HG03521 (cell line): Measurements from ENCODE around the gene PLB1.

ENCODE experiments used
- ATAC-seq: cut with Tn5 transposase; IDR thresholded peaks from one replicate; pipeline ENCODE4 v1.9.1; 2021; ENCODE audit warnings: mild to moderate bottlenecking, moderate library complexity; ENCODE audit not compliant: unreplicated experiment

The PLB1 gene

DNA sequence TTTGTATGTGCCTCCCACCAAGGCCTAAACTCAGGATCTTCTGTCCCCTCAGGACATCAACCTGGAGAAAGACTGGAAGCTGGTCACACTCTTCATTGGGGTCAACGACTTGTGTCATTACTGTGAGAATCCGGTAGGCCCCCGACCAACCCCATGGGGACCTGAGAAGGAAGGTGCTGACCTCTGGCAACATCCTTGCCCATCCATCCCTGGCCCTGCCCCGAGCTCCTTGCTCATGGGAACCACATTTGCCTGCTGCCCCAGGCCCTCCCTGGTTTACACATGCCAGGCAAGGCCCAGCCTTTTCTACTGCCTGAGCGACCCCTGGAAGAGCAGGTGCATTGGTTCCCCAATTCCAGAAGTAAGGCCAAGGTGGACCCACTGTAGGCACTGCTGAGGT lies 130.5 kb downstream of the PLB1 start:
- no peak for ATAC-seq

DNA sequence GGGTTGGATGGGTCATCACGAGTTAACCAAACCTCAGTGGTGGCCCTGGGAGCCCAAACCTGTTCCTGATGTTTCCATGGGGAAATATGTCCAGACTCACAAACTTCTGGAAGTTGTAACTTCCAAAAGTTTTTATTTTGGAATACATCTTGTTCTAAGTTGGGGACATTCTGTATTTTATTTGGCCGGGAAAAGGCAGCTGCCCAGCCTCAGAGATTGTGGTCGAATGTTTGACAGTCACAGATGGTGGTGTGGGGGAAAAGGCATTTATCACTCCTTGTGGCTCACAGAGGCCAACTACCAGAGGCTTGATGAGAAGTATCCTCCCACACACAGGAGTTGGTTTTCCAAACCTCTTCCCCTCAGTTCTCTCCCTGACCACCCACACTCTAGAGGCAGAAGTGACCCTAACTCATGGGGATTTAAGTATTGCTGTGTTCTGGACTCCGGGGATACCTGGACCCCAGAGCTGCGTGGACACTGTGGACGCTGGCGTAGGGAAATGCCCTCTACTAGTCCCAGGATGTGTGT lies 131.1 kb downstream of the PLB1 start:
- ATAC-seq, result no peak

DNA sequence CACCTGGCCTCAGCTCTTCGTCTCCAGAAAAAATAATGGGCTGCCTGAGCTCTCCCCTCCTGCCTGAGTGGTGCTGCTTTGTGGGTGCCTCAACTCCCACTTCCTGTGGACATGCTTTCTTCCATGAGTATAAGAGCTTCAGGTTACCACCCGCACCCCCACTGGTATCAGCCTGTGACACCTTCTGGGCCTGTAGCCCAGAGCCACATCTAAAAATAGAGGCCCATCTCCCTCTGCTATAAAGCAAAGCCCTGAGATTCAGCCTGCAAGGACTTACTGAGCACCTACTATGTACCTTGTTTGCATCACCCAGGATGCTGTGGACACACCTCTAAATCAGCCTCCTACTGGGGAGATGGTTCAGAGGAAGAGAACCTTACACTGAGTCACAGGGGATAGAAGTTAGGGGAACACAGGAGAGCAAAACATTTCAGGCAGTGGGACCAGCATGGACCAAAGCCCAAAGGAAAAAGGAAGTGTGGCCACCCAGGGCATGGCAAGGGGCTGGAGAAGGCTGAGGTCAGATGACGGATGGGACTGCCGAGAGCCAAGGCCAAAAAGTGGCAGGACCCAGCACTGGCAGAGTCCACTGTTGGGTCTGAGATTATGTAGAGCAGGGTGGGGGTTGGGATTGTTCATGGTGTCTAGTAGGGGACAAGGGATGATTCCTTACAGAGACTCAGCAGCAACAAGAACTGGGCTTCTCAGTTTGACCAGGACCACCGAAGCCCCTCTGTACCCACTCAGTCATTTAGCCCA lies 132.0 kb downstream of the PLB1 start:
- no peak for ATAC-seq

DNA sequence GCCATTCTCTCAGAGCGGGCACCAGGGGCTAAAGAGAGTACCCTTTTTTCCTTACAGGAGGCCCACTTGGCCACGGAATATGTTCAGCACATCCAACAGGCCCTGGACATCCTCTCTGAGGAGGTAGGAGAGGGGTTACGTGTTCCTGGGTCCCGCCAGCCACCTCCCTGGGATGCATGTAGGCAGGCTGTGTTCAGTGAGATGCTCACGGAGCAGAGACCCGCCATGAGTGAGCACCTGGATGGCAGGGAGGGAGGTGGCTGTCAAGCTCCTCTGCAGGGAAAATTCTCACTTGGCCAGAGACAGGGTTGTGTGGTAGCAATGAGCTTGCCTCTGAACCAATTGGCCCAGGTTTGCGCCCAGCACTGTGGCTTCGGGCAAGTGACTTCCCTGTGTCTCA lies 132.6 kb downstream of the PLB1 start:
- ATAC-seq, result no peak

DNA sequence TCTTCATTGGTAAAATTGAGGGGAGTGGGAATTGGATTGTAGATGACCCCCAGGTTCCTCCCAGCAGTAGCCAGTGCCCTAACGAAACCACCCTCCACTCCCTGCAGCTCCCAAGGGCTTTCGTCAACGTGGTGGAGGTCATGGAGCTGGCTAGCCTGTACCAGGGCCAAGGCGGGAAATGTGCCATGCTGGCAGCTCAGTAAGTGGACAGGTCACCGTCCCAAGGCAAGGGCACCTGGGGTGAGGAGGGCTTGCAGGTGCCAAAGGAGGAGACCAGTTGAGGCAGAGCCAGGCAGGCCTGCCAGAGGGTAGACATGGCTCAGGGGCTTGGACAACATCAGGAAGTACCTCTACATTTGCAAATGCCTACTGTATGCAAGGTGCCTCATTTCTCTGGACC lies 133.1 kb downstream of the PLB1 start:
- no peak for ATAC-seq

DNA sequence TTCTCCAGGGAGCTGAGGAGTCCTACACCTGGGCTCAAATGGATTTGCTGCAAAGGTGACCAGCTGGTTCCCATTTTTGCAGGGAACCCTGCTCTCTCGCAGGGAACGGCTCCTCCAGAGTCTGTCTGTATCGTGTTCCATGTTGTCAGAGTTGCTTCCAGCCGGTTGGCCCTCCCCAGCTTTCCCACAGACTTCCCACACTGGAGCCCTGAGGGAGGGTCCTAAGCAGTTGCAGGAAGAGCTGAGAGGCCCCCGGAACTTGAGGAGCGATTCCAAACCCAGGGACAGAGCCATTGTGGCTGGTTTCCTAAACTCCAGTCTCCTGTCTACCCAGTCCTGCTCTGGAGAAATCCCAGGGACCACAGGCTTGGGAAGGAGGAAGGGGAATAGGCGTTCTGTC lies 134.1 kb downstream of the PLB1 start:
- no peak for ATAC-seq

DNA sequence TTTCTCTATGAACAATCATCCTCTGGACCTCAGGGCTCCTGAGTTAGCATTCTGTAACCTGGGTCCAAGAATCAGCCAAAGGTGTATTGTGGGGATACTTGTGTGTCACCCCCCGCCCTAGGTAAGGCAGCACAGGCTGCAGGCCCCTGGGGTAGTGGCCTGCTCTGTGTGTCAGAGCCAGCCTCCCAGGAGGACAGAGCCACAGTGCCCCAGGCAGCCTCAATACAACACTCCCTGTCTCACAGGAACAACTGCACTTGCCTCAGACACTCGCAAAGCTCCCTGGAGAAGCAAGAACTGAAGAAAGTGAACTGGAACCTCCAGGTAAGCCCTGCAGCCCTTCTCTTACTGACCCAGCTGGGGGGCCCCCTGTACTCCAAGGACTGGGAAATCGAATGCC lies 134.5 kb downstream of the PLB1 start:
- no peak for ATAC-seq

DNA sequence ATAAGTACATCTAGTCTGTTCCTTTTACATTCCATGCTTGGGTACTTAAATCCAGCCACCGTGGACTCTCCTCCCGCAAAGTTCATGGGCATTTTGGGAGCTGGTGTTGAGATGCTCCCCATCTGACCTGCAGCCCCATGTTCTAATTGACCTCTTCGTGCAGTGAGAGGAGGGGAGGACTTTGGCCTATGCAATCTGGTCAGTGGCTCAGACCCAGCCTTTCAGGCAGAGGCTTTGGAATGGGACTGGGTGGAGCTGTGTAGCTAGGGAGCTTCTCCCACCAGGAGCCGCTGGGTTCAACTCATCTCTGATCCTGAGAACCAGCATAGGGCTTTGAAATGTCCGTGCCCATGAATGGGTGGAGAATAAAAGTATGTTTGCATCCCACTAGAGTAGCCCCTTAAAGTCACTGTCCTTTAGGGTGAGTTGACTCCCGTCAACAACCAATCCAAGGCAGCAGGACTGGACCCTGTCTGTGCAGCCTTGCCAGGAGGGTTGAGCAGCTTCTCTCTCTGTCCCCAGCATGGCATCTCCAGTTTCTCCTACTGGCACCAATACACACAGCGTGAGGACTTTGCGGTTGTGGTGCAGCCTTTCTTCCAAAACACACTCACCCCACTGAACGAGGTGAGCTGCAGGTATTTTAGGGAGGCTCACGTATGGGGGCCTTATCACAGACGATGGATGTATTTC lies 135.8 kb downstream of the PLB1 start:
- ATAC-seq, result no peak

DNA sequence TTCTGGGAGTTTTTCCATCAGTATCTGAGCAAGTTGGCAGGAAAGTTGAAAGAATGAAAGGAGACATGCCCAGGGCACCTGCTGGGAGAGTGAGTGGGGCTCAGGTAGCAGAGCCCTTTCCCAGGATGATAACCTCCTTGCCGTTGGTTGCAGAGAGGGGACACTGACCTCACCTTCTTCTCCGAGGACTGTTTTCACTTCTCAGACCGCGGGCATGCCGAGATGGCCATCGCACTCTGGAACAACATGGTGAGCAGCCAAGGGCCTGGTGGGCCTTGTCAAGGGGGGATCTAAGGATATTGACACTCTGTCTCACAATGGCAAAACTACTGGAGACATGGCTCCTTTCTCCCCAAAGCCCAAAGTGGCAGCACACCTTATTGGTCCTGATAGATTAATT lies 136.9 kb downstream of the PLB1 start:
- no peak for ATAC-seq

DNA sequence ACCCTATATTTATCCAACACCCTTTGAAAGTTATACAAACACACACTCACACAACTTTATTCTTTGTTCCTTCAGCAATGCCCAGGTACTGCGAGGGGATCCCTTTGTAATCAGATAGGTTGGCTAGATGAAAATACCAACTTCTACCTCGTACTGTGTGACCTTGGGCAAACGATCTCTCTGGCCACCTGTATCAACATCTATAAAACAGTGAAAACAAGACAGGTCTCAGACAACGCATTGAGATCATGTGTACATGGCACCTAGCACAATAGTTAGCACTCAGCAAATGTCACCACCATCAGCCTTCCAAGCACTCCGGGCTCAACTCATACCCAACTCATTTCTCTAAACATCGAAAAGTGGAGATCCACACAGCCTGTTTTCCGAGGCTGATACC lies 137.3 kb downstream of the PLB1 start:
- ATAC-seq, result no peak

DNA sequence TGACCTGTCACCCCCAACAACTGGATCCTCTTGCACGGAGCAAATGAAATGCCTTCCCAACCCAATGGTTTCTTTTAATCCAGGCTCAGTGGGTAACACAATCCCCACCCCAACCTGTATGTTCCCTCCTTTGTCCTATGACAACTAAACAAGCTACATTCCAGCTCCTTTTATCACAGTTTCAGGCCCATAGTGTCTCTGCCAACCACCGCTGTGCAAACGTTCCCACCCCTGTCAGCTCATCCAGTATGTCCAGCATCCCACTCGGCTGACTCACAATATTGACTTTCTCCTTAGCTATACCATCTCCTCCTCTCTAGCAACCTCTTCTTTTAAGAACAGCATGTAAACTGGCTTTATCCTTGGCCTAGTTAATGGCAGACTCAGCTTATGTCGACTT lies 137.9 kb downstream of the PLB1 start:
- ATAC-seq, result no peak

DNA sequence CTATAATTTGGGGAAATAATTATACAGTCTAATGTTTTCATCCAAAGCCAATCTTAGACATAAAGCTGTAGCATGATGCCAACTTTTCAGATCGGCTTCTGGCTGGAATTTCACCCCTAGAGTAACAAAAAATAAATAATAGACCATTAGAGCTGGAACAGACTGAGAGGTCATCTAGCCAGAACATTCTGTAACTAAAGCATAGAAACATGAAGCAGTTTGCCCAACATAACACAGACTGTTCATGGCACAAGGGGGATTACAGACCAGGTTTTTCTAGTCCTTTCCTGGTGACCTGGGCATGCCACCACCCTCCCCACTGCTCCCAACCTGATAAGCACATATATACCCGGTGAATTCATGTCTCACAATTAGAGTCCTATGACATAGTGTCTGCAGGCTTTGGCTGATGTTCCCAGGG lies 139.3 kb downstream of the PLB1 start:
- no peak for ATAC-seq

DNA sequence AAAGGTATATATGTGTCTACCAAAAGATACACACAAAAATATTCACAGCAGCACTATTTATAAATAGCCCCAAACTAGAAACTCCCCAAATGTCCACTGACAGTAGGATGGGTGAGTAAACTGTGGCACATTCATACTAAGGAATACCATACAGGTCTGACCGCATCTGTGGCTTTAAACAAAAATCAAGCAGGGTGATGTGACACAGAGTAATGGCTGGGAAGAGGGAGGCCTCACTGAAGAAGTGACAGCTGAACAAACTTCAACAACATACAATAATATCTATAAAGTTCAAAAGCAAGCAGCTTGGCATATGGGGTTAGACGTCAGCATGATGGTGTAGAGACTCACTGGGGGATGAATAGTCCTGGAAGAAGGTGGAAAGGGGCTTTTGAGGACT lies 140.6 kb downstream of the PLB1 start:
- ATAC-seq, result no peak

DNA sequence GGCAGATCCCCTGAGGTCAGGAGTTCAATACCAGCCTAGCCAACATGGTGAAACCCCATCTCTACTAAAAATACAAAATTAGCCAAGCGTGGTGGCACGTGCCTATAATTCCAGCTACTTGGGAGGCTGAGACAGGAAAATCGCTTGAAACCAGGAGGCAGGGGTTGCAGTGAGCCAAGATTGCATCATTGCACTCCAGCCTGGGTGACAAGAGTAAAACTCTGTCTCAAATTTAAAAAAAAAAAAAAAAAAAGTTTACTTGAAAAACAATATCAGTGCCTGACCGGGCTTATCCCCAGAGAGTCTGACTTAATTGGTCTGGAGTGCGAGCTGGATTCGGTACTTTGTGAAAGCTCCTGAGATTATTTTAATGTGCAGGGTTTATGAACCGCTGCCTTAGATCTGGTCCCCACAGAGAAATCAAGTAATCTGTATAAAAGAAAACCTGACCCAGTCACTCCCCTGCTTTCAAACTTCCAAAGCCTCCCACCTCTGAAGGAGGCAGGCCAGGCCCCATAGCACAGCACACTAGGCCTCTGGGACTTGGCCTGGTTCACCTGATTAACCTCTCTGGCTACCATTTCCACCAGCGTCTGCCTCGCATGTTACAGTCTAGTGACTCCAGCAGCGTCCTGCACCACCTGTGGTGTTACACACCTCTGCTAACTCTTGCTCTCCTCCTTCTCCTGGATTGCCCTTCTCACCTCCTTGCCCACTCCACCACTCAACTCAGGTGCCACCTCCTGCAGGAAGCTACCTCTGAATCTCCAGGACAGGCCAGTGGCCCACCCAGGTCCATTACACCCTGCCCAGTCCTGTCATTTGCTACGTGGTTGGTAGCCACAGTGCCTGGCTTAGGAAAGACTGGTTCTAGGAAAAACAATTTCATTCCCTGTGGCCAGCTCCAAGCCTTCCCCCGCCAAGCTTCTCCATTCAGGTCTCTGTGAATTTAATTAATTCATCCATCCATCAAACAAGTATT lies 141.5 kb downstream of the PLB1 start:
- no peak for ATAC-seq

DNA sequence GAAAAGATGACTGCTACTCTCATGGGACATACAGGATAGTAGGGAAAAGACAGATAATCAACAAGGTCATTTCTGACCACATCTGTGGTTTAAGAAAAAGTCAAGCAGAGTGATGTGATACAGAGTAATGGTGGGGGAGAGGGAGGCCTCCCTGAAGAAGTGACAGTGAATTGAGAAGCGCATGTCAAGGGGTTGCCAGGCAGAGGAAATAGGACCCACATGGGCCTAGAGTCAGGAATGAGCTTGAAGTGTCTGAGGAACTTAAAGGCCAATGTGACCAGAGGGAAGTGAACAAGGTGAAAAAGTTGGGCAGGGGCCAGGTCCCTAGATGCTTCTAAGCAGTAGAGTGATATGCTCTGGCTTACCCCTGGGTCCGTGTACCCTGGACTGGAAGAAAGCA lies 142.2 kb downstream of the PLB1 start:
- ATAC-seq, result no peak

DNA sequence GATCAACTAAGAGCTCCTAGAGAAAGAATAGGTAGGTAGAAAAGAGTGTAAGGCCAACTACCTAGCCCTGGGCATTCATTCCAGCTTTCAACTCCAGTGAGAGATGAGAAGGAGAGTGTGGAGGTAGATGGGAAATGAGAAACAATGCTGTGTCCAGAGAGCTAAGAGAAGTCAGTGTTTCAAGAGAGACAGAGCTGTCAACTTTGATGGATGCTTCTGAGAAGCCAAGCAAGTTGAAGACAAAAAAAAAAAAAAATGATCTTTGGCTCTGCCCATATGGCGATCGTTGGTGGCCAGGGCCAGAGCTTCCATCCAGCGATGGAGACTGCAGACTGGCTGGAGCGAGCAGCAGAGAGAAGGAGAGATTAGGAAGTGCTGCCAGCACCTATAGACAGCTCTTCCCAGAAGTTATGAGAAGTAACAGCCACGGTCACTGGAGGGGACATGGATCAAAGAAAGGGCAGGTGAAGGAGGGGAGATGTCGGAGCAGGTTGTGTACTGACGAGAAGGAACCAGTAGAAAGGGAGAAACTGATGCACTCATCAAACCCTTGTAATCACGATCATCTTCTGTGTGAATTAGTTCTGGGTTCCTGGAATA lies 143.3 kb downstream of the PLB1 start:
- ATAC-seq, result no peak

DNA sequence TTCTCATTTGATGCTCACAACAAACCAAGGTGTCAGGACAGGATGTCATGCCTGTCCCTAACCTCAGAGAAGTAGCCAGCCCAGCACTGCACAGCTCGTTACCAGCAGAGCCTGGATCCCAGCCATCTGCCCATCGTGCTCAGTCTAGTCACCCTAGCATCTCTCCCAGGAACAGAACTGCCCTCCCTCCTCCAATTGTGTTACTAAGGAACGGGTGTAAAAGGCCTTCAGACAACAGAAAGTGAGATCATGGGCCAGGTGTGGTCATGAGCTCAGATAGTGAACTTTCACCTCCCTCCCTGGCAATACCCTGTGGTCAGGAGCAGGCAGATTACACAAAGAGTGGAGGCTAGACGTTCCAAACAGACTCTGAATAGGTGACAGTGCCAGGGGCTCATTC lies 144.0 kb downstream of the PLB1 start:
- ATAC-seq, result no peak

DNA sequence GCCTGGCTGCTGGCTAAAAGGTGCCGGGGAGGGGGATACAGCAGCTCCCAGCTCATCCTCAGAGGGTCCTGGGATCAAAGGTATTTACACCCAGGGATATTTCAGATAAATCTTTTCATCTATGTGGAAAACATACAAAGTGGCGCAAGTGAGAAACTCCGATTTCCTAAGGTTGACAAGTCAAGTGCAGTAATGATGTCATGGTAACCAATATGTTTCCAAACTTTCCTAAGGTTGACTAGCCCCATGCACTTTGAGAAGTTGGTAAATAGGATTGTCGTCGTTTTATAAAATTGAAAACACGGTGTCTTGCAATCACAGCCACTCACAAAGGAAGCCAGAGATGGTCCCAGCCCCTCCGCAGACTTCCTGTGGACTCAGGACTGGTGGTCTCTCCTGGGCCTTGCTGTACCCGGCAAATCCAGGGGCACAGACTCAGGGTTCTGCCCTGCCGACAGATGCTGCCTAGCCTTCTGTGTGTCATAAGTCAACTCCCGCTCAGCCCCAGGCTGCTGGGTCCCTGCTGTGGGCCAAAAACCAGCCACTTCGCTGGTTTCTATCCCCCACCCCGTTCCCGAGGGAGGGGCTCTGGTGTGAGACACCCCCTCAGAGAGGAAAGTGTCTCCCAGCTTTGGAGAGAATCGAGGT lies 144.5 kb downstream of the PLB1 start:
- no peak for ATAC-seq

DNA sequence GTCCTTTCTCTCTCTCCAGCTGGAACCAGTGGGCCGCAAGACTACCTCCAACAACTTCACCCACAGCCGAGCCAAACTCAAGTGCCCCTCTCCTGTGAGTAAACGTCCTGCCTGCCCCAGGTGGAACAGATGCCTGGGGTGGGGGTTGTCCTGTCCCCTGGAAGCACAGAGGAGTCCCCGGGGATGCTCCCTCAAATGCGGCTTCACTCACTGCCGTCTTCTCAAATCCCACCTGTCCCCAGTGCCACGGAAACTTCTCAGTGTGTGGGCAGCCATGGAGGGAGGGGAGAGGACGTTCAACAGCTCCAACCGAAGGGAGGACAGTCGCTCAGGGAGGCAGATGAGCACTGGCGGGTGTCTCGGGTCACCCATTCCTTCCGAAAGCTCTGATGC lies 145.0 kb downstream of the PLB1 start:
- ATAC-seq, result no peak

DNA sequence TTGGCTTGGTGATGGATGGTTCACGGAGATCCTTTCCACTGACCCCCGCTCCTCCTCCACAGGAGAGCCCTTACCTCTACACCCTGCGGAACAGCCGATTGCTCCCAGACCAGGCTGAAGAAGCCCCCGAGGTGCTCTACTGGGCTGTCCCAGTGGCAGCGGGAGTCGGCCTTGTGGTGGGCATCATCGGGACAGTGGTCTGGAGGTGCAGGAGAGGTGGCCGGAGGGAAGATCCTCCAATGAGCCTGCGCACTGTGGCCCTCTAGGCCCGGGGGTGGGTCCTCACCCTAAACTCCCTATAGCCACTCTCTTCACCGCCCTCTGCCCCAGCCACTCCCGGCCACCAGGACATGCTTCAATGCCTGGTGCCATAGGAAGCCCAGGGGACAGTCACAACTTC lies 146.9 kb downstream of the PLB1 start:
- ATAC-seq, result no peak
